Heart left ventricle (tissue), 16 donors: Measurements from ENCODE around the gene ZER1. TPM values are rescaled to one million over a fixed set of nuclear protein-coding genes. Genes with fewer than 3 reads are reported as not detected.

Experiments used
- ATAC-seq, 4 donors: fragments of 200-7000 bp; cut with Tn5 transposase; one replicate each; pipeline ENCODE4 v1.9.1; 2020 to 2022; ENCODE audit warnings: moderate library complexity in 4 of 4, mild to moderate bottlenecking in 3 of 4, moderate number of reproducible peaks in 1 of 4
- DNase-seq, 5 donors: peaks; one replicate each; pipeline ENCODE4 v3.0.0-alpha.2; 2020
- H3K27ac ChIP-seq, 12 donors: fragments of 200-600 bp; sonication (generic) in 4 of 12; one replicate each; pipeline versions ENCODE4 v1.5.0 to v1.8.0; 2016 to 2022; ENCODE audit warnings: mild to moderate bottlenecking in 2 of 12
- H3K27me3 ChIP-seq, 9 donors: fragments of 200-600 bp; sonication (generic) in 2 of 9; one replicate each; pipeline versions ENCODE4 v1.5.1 to v1.8.0; 2016 to 2022; ENCODE audit warnings: mild to moderate bottlenecking in 3 of 9
- H3K36me3 ChIP-seq, 9 donors: fragments of 200-600 bp; sonication (generic) in 2 of 9; one replicate each; pipeline versions ENCODE4 v1.5.0 to v1.8.0; 2018 to 2022; ENCODE audit warnings: mild to moderate bottlenecking in 2 of 9
- H3K4me1 ChIP-seq, 12 donors: fragments of 200-600 bp; sonication (generic) in 4 of 12; one replicate each; pipeline versions ENCODE4 v1.5.0 to v1.8.0; 2016 to 2022; ENCODE audit warnings: mild to moderate bottlenecking in 3 of 12
- H3K4me3 ChIP-seq, 12 donors: fragments of 200-600 bp; sonication (generic) in 4 of 12; one replicate each; pipeline versions ENCODE4 v1.5.0 to v1.8.0; 2017 to 2022; ENCODE audit warnings: mild to moderate bottlenecking in 9 of 12, moderate library complexity in 4 of 12
- H3K9me3 ChIP-seq, 12 donors: fragments of 200-600 bp; sonication (generic) in 4 of 12; one replicate each; pipeline versions ENCODE4 v1.5.0 to v1.8.0; 2016 to 2022; ENCODE audit warnings: mild to moderate bottlenecking in 1 of 12
- CTCF ChIP-seq, 12 donors: fragments of 200-600 bp; sonication (generic) in 4 of 12; IDR thresholded peaks; one replicate each; pipeline versions ENCODE4 v1.5.0 to v1.8.0; 2018 to 2022; ENCODE audit warnings: antibody characterized with exemption in 12 of 12, mild to moderate bottlenecking in 5 of 12
- POLR2A ChIP-seq, 2 donors: fragments of 450-650 bp; IDR thresholded peaks; one replicate each; pipeline ENCODE4 v1.6.1; 2017; ENCODE audit warnings: antibody characterized with exemption in 2 of 2, mild to moderate bottlenecking in 2 of 2, moderate library complexity in 2 of 2
- WGBS, 4 donors: extraction: QIAGEN DNeasy Blood & Tissue Kit in 2 of 4; methylation state at CpG; one replicate each; pipeline versions ENCODE4 v1.1.5 to v1.1.7; 2013 to 2018; 5-methylcytosine and 5-hydroxymethylcytosine counted together
- intact Hi-C, 10 donors: fragments of 100-400 bp; cut with DNase I; formaldehyde crosslinking; loops; one replicate each; pipeline versions ENCODE4 v1.11.1 to v1.14.2; 2022
- long read RNA-seq, 3 donors: library from polyadenylated mRNA; unstranded; transcript quantifications; one replicate each; pipeline ENCODE4 v2.0.0, GENCODE V29; 2020 to 2021
- polyA plus RNA-seq, 2 donors: library from polyadenylated mRNA; stranded (reverse); fragments of 200-250 nt; gene quantifications; one replicate each; pipeline ENCODE4 v1.2.3, GENCODE V29; 2013
- total RNA-seq, 9 donors: library from RNA; depleted of rRNA in 2 of 9; stranded (reverse); fragments of >200 nt in 2 of 9; fragmentation: NEBNext Ultra II Directional in 3 of 9; extraction: Animal tissue kit (Norgen Biotek cat#: 25700) in 3 of 9; gene quantifications; one replicate each; pipeline versions ENCODE4 v1.1.0 to v1.2.4, GENCODE V29; 2016 to 2023
- donor health status: ischemic (EF 13 %, LVEDD 7.1; RV severe dilation, severe dysfunction).
- donor health status: healthy with polysubstance abuse.
- donor health status: DM: no; HTN: yes; CAD: no.
- donor health status: DM: no; HTN: no; CAD: no.
- donor health status: ischemic (EF 25% LVEDD 6.9; RV normal size, moderate dysfunction).
- donor health status: ischemic (EF 25% LVEDD 5.7; RV mildly dilated, moderate dysfunction).
- donor health status: healthy.
- donor health status: DM: yes; HTN: yes; CAD: no.
- donor health status: ischemic (EF 35%, LVEDD 5.7; RV mildly dilated, moderate dysfunction).
- donor health status: nonischemic (EF 11% LVEDD 7.7; RV severe dilation, severe dysfunction).
- donor health status: DM: yes; HTN: yes; CAD: no.
- donor health status: PGD.
- donor health status: ischemic (EF 29% LVEDD 5.4; RV normal size, mild dysfunction).
- donor health status: nonischemic (EF 23%, LVEDD 6.1; RV moderate dilation, normal function).

The ZER1 gene
- 100 to 1,000 TPM in 1 of 9 donors, 10 to 100 TPM in 8; 53.4 to 163 (median 62.3) TPM for total RNA-seq
- 10 to 100 TPM; 32.4 to 40.7 TPM for polyA plus RNA-seq
- long read RNA-seq, donor 1, full-length matches to known transcripts: 15 of 91 reads
- long read RNA-seq, donor 1, partial matches to known transcripts: 22 of 91 reads
- long read RNA-seq, donor 1, other reads (novel, unspliced or antisense): 54 of 91 reads
- long read RNA-seq, donor 2, full-length matches to known transcripts: 9 of 91 reads
- long read RNA-seq, donor 2, partial matches to known transcripts: 16 of 91 reads
- long read RNA-seq, donor 2, other reads (novel, unspliced or antisense): 66 of 91 reads
- long read RNA-seq, donor 3, full-length matches to known transcripts: 31 of 119 reads
- long read RNA-seq, donor 3, partial matches to known transcripts: 16 of 119 reads
- long read RNA-seq, donor 3, other reads (novel, unspliced or antisense): 72 of 119 reads

- Histone ChIP-seq H3K27me3 (no peaks in the 10 kb centered on the region), H3K27ac (peak within 1 kb of the TSS; percentile 81 to 98 (median 92)), H3K9me3 (peaks cover 0 to 10% (median 0%) of the 10 kb centered on the region in 12 donors), H3K4me3 (peak within 1 kb of the TSS; percentile 70 to 100 (median 86)), H3K4me1 (peaks cover 0 to 33% (median 21%) of the 10 kb centered on the region in 12 donors), H3K36me3 (peaks cover 0 to 10% (median 2%) of the 10 kb centered on the region in 9 donors)
- ATAC-seq (peak; percentile 93 to 98 (median 98)), DNase-seq (peak; percentile 94 to 97 (median 95))
- intact Hi-C loops: loop anchor here in 5 of 10 donors (1.0 to 5.0 kb wide), 3 partner anchors 15 to 70 kb away; partner anchors contain the start of genes TBC1D13 (in 4 of the 5) and PKN3 (in 1 of the 5)
- WGBS, 4 donors: 1 to 2% (median 1%) methylated on average over 26 to 72 of the region's 72 CpGs
- peak in 1 of 2 donors; percentile 80 for TF ChIP-seq POLR2A (IDR thresholded peaks at IDR 0.05)
- TF ChIP-seq CTCF (IDR thresholded peaks at IDR 0.05): peak in 1 of 12 donors; percentile 3
These were observed at the start of gene ZER1 for GRCh38 chr9:128771745-128772519. Gene ZER1 (minus strand): TSS chr9:128771927. CDS start chr9:128755565, 16,362 bp downstream.

GRCh38 chr9:128820665-128821583, 49.2 kb upstream of the ZER1 start:
- no peaks in the 10 kb centered on the region for H3K27me3 ChIP-seq
- WGBS, 4 donors: 85 to 89% (median 87%) methylated on average over 24 of the region's 24 CpGs
- no peak for TF ChIP-seq CTCF (IDR thresholded peaks at IDR 0.05)
- no peak for TF ChIP-seq POLR2A (IDR thresholded peaks at IDR 0.05)
- DNase-seq: no peak
- ATAC-seq: no peak
- H3K4me1 ChIP-seq: peaks cover 0 to 20% (median 15%) of the 10 kb centered on the region in 12 donors
- peak overlapping the region in 2 of 12 donors; percentile 16 to 87 for H3K27ac ChIP-seq
- H3K36me3 ChIP-seq: peaks cover 0 to 51% (median 44%) of the 10 kb centered on the region in 9 donors
- no peak overlapping the region for H3K4me3 ChIP-seq
- no peaks in the 10 kb centered on the region for H3K9me3 ChIP-seq
- intact Hi-C loops: no loop called here

GRCh38 chr9:128819716-128820664, 48.3 kb upstream of the ZER1 start:
- Histone ChIP-seq H3K9me3 (no peaks in the 10 kb centered on the region), H3K4me3 (peak overlapping the region in 9 of 12 donors; percentile 64 to 82 (median 74)), H3K27me3 (no peaks in the 10 kb centered on the region), H3K36me3 (peaks cover 0 to 43% (median 35%) of the 10 kb centered on the region in 9 donors), H3K27ac (peak overlapping the region in 9 of 12 donors; percentile 1 to 95 (median 64)), H3K4me1 (peaks cover 0 to 20% (median 15%) of the 10 kb centered on the region in 12 donors)
- DNase-seq: peak in 4 of 5 donors; percentile 50 to 79 (median 66)
- ATAC-seq: peak; percentile 53 to 57 (median 56)
- intact Hi-C loops: loop anchor here in 1 of 10 donors (5.0 kb wide), 1 partner anchor 62 kb away; the partner anchor contains the start of genes KYAT1 and LRRC8A
- TF ChIP-seq CTCF (IDR thresholded peaks at IDR 0.05) (no peak), POLR2A (IDR thresholded peaks at IDR 0.05) (no peak)
- whole genome bisulfite sequencing, 4 donors: 41 to 56% (median 47%) methylated on average over 9 to 18 of the region's 18 CpGs
